Osteocyte (in vitro differentiated cells): Measurements from ENCODE around the gene TSSK2. TPM values are rescaled to one million over a fixed set of nuclear protein-coding genes. Genes with fewer than 3 reads are reported as not detected.

ENCODE experiments used
- DNase-seq: peaks from one replicate; pipeline ENCODE4 v3.0.0; 2021; ENCODE audit warnings: mixed read lengths; ENCODE audit not compliant: unreplicated experiment; ENCODE audit errors: extremely low spot score
- H3K27ac Mint-ChIP-seq: one replicate; pipeline ENCODE4 v1.8.0; 2021; ENCODE audit warnings: mild to moderate bottlenecking, mixed read lengths; ENCODE audit not compliant: unreplicated experiment
- H3K27me3 Mint-ChIP-seq: one replicate; pipeline ENCODE4 v1.8.0; 2021; ENCODE audit warnings: mixed read lengths; ENCODE audit not compliant: unreplicated experiment
- H3K36me3 Mint-ChIP-seq: one replicate; pipeline ENCODE4 v1.8.0; 2021; ENCODE audit warnings: mixed read lengths; ENCODE audit not compliant: unreplicated experiment
- H3K4me1 Mint-ChIP-seq: one replicate; pipeline ENCODE4 v1.8.0; 2021; ENCODE audit warnings: mixed read lengths; ENCODE audit not compliant: unreplicated experiment
- H3K4me3 Mint-ChIP-seq: one replicate; pipeline ENCODE4 v1.8.0; 2021; ENCODE audit warnings: mild to moderate bottlenecking, moderate library complexity, mixed read lengths; ENCODE audit not compliant: unreplicated experiment
- H3K9me3 Mint-ChIP-seq: one replicate; pipeline ENCODE4 v1.8.0; 2021; ENCODE audit warnings: mixed read lengths; ENCODE audit not compliant: unreplicated experiment
- total RNA-seq: library from RNA; stranded (reverse); gene quantifications from 2 replicates; pipeline ENCODE4 v1.2.1, GENCODE V29; 2021
- TF ChIP-seq, protein P1 (sequence below): fragments of 200-600 bp; sonication (generic); IDR thresholded peaks from 2 replicates; pipeline ENCODE4 v1.5.0; 2021; ENCODE audit warnings: antibody characterized with exemption, mild to moderate bottlenecking, moderate library complexity

The TSSK2 gene
- total RNA-seq, 1 donor from 2014 or later: not detected

DNA sequence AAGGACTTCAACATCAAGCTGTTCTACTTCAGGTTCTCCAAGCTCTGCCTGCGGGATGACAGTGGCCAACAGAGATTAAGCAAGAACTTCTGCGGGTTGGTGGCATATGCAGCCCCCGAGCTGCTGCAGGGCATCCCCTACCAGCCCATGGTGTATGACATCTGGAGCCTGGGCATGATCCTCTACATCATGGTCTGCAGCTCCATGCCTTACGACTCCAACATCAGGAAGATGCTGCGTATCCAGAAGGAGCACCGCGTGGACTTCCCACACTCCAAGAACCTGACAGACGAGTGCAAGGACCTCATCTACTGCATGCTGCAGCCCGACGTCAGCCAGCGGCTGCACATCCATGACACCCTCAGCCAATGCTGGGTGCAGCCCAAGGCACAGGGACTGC is 6.1 kb upstream of the TSSK2 start:
- Mint-ChIP-seq H3K27me3 (no peaks in the 10 kb centered on the region), H3K27ac (no peak overlapping the region), H3K9me3 (no peaks in the 10 kb centered on the region), H3K36me3 (no peaks in the 10 kb centered on the region), H3K4me1 (peaks cover 23% of the 10 kb centered on the region), H3K4me3 (no peak overlapping the region)
- no peak for DNase-seq
- TF ChIP-seq, protein P1, sequence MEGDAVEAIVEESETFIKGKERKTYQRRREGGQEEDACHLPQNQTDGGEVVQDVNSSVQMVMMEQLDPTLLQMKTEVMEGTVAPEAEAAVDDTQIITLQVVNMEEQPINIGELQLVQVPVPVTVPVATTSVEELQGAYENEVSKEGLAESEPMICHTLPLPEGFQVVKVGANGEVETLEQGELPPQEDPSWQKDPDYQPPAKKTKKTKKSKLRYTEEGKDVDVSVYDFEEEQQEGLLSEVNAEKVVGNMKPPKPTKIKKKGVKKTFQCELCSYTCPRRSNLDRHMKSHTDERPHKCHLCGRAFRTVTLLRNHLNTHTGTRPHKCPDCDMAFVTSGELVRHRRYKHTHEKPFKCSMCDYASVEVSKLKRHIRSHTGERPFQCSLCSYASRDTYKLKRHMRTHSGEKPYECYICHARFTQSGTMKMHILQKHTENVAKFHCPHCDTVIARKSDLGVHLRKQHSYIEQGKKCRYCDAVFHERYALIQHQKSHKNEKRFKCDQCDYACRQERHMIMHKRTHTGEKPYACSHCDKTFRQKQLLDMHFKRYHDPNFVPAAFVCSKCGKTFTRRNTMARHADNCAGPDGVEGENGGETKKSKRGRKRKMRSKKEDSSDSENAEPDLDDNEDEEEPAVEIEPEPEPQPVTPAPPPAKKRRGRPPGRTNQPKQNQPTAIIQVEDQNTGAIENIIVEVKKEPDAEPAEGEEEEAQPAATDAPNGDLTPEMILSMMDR: no peak

DNA sequence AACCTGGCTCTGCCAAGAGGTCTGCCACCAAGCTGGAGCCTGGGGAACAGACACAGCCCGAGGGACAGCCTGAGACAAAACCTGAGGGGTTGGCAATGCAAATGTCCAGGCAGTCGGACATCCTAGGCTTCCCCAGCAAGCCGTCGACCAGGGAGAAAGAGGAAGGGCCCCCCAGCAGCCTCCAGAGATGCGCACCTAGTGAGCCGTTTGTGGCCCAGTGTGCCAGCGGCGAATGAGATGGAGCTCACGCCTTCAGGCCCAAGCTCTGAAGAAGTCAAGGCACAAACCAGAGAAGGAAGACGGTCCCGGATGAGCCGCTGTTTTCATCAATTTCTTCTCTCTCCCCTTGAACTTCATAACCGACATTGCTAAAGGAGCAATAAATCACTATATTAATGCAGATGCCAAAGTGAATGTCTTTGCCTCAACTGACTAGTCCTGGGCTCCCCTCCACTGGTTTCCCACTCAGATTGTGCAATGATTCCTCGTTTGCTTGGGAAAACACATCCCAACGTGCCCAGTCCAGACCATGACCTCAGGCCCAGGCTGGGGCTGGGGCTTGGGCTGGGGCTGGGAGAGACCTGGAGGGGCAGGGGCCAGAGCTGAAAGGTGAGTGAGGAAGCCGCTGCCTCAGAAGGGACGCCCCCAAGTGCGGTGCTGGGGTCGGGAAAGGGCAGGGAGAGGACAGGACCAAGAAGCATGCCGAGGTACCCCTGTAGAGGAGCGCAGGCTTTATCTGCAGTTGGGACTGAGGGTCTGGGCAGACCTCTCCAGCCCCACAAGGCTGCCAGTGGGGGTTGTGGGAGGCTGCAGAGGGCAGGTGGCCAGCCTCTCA is 5.4 kb upstream of the TSSK2 start:
- Mint-ChIP-seq H3K9me3 (no peaks in the 10 kb centered on the region), H3K36me3 (no peaks in the 10 kb centered on the region), H3K4me3 (no peak overlapping the region), H3K4me1 (peaks cover 16% of the 10 kb centered on the region), H3K27ac (no peak overlapping the region), H3K27me3 (no peaks in the 10 kb centered on the region)
- TF ChIP-seq, protein P1: no peak
- DNase-seq: no peak

DNA sequence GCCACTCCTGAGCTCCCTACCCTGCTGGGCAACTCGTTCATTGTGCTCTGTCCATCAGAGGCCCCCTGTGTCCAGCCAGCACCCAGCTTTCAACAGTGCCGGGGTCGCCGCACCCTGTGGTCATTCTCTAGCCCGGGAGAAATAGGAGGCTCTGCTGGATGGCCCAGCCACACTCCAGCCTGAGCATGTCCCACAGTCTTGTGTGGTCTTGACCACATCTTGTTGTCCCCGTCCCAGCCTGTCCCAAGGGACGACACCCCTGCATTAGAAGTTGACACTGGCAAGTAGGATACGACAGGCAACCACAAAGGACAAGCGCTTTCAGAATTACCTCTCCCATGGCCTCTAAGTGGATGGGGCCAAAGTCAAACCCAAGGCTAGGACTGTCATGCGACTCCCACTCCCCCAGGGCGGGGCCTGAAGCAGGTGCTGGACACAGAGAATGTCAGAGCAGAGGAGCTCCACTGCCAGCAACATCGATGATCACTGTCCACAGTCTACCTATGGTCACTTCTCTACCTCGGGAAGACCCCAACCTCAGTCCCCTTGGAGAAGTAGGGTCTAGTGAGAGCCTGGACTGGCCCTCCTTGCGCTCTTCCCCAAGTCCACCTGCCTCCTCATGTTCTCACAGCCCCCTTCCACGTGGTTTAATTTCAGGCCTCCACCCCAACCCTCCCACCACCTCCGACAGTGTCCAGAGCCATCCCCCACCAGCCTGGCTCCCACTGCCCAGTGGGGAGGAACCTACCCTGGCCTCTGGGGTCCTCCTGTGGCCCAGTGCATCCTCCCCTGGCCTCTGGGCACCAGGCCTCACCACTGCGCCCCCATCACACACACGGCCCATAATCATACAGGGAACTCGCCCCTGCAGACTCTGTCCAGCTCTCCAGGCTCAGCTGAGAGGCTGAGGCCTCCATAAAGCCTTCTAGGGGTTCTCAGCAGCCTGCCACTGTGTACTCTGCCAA is 4.5 kb upstream of the TSSK2 start:
- TF ChIP-seq, protein P1: no peak
- no peak overlapping the region for H3K27ac Mint-ChIP-seq
- peaks cover under 1% of the 10 kb centered on the region for H3K36me3 Mint-ChIP-seq
- H3K4me3 Mint-ChIP-seq: no peak overlapping the region
- no peaks in the 10 kb centered on the region for H3K9me3 Mint-ChIP-seq
- no peak for DNase-seq
- no peaks in the 10 kb centered on the region for H3K27me3 Mint-ChIP-seq
- peaks cover 7% of the 10 kb centered on the region for H3K4me1 Mint-ChIP-seq

DNA sequence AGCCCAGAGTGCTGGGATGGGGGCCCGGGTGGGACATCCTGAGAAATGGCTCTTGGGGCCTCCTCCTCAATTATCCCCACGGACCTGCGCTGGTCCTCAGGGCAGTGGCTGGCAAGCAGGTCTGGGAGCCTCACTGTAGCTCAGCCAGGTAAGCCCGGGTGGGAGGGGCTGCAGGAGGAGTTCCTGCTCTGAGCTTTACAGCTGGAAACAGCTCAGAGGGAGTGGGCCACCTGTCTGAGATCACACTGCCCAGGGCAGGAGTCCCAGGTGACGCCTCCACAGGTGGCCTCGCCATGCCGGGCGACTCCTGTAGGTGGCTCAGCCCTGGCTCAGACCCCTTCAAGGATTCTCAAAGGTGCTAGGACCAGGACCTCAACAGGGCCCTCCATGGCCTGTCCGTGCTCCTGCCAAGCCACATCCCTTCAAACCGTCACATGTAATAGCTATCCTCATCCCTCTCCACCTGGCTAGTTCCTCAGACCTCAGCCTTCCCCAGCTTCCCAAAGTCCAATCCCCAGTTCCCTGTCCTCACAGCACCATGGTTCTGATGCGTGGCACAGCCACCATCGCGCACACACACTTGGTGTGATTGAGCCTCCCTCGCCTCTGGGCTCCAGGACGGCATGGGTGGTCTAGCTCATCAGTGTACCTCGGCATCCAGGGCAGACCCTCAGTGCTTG is 3.6 kb upstream of the TSSK2 start:
- Mint-ChIP-seq H3K36me3 (peaks cover 5% of the 10 kb centered on the region), H3K9me3 (no peaks in the 10 kb centered on the region), H3K4me1 (peaks cover 6% of the 10 kb centered on the region), H3K27ac (no peak overlapping the region), H3K27me3 (no peaks in the 10 kb centered on the region), H3K4me3 (no peak overlapping the region)
- no peak for DNase-seq
- TF ChIP-seq, protein P1: no peak
